ENCODE measurements around the gene ETV1.

Gene ETV1

GRCh38 chr7:14001139-14001538, 11.7 kb upstream of the ETV1 start:
- TF ChIP-seq CTCF (IDR thresholded peaks at IDR 0.05) = no peak
- Histone ChIP-seq H3K4me1 (ENCODE audit: control insufficient read depth in 1 of 2, insufficient read depth in 1 of 2, low read depth in 1 of 2, low read length in 1 of 2) (no peaks in the 10 kb centered on the region), H3K27ac (no peak overlapping the region), H3K36me3 (no peaks in the 10 kb centered on the region), H3K27me3 (no peaks in the 10 kb centered on the region), H3K9me3 (no peaks in the 10 kb centered on the region), H3K4me3 (ENCODE audit: low read depth in 1 of 2, low read length in 1 of 2) (no peak overlapping the region)

GRCh38 chr7:14000247-14000646, 10.8 kb upstream of the ETV1 start:
- H3K27me3 ChIP-seq = no peaks in the 10 kb centered on the region
- no peaks in the 10 kb centered on the region for H3K36me3 ChIP-seq
- no peak overlapping the region for H3K4me3 ChIP-seq (ENCODE audit: low read depth in 1 of 2, low read length in 1 of 2)
- no peak overlapping the region for H3K27ac ChIP-seq
- no peaks in the 10 kb centered on the region for H3K9me3 ChIP-seq
- no peak for TF ChIP-seq CTCF (IDR thresholded peaks at IDR 0.05)
- no peaks in the 10 kb centered on the region for H3K4me1 ChIP-seq (ENCODE audit: control insufficient read depth in 1 of 2, insufficient read depth in 1 of 2, low read depth in 1 of 2, low read length in 1 of 2)

GRCh38 chr7:13998866-13999265, 9.4 kb upstream of the ETV1 start:
- no peak overlapping the region for H3K27ac ChIP-seq
- no peaks in the 10 kb centered on the region for H3K9me3 ChIP-seq
- no peaks in the 10 kb centered on the region for H3K27me3 ChIP-seq
- no peaks in the 10 kb centered on the region for H3K4me1 ChIP-seq (ENCODE audit: control insufficient read depth in 1 of 2, insufficient read depth in 1 of 2, low read depth in 1 of 2, low read length in 1 of 2)
- no peak overlapping the region for H3K4me3 ChIP-seq (ENCODE audit: low read depth in 1 of 2, low read length in 1 of 2)
- H3K36me3 ChIP-seq = no peaks in the 10 kb centered on the region
- no peak for TF ChIP-seq CTCF (IDR thresholded peaks at IDR 0.05)

GRCh38 chr7:13992596-13992964, 3.1 kb upstream of the ETV1 start:
- no peaks in the 10 kb centered on the region for H3K9me3 ChIP-seq
- no peaks in the 10 kb centered on the region for H3K36me3 ChIP-seq
- no peak overlapping the region for H3K4me3 ChIP-seq (ENCODE audit: low read depth in 1 of 2, low read length in 1 of 2)
- TF ChIP-seq CTCF (IDR thresholded peaks at IDR 0.05) = no peak
- no peak overlapping the region for H3K27ac ChIP-seq
- H3K4me1 ChIP-seq (ENCODE audit: control insufficient read depth in 1 of 2, insufficient read depth in 1 of 2, low read depth in 1 of 2, low read length in 1 of 2) = peaks cover 18 to 24% of the 10 kb centered on the region in 2 experiments
- peaks cover 30% of the 10 kb centered on the region for H3K27me3 ChIP-seq

- H3K27ac ChIP-seq = no peak overlapping the region
- TF ChIP-seq CTCF (IDR thresholded peaks at IDR 0.05) = no peak
- peaks cover 18 to 24% of the 10 kb centered on the region in 2 experiments for H3K4me1 ChIP-seq (ENCODE audit: control insufficient read depth in 1 of 2, insufficient read depth in 1 of 2, low read depth in 1 of 2, low read length in 1 of 2)
- no peaks in the 10 kb centered on the region for H3K36me3 ChIP-seq
- H3K27me3 ChIP-seq = peaks cover 36% of the 10 kb centered on the region
- H3K4me3 ChIP-seq (ENCODE audit: low read depth in 1 of 2, low read length in 1 of 2) = peak overlapping the region in 1 of 2 experiments; percentile 66
- H3K9me3 ChIP-seq = no peaks in the 10 kb centered on the region
These were observed 2.5 kb upstream of the ETV1 start for GRCh38 chr7:13991791-13992595.
